H9 (cell line): ENCODE data around the gene CEP55. TPM values are rescaled to one million over a fixed set of nuclear protein-coding genes. Genes with fewer than 3 reads are reported as not detected.

ENCODE experiments used
- DNase-seq: peaks from one replicate; pipeline ENCODE4 v3.0.0-alpha.2; 2017
- H2AFZ ChIP-seq: one replicate; pipeline ENCODE4 v1.6.1; 2013; ENCODE audit warnings: mild to moderate bottlenecking, low read length, control low read depth, moderate library complexity
- H2AK5ac ChIP-seq: 2 replicates; pipeline ENCODE4 v1.6.1; 2013; ENCODE audit warnings: low read length, control low read depth, mixed read lengths; ENCODE audit not compliant: insufficient read length
- H2BK120ac ChIP-seq: one replicate; pipeline ENCODE4 v1.6.1; 2013; ENCODE audit warnings: low read depth, mild to moderate bottlenecking, low read length, control low read depth, inconsistent platforms; ENCODE audit not compliant: poor library complexity, severe bottlenecking
- H2BK12ac ChIP-seq: 2 replicates; pipeline ENCODE4 v1.6.1; 2013; ENCODE audit warnings: low read length, control low read depth, mixed read lengths, low read depth; ENCODE audit not compliant: insufficient read length
- H2BK15ac ChIP-seq: 2 replicates; pipeline ENCODE4 v1.6.1; 2013; ENCODE audit warnings: low read depth, low read length, control low read depth
- H2BK20ac ChIP-seq: one replicate; pipeline ENCODE4 v1.6.1; 2013; ENCODE audit warnings: low read depth, mild to moderate bottlenecking, low read length, control low read depth, inconsistent platforms; ENCODE audit not compliant: poor library complexity, severe bottlenecking
- H2BK5ac ChIP-seq: 2 replicates; pipeline ENCODE4 v1.6.1; 2013; ENCODE audit warnings: low read length, control low read depth, mixed read lengths; ENCODE audit not compliant: insufficient read length
- H3K14ac ChIP-seq: 2 replicates; pipeline ENCODE4 v1.6.1; 2013; ENCODE audit warnings: low read length, control low read depth; ENCODE audit not compliant: insufficient read depth
- H3K18ac ChIP-seq: 2 replicates; pipeline ENCODE4 v1.6.1; 2013; ENCODE audit warnings: low read depth, mild to moderate bottlenecking, mixed read lengths, low read length, control low read depth; ENCODE audit not compliant: insufficient read length
- H3K23ac ChIP-seq: 2 replicates; pipeline ENCODE4 v1.6.1; 2013; ENCODE audit warnings: low read length, control low read depth, mixed read lengths, low read depth; ENCODE audit not compliant: insufficient read length
- H3K23me2 ChIP-seq: 2 replicates; pipeline ENCODE4 v1.6.1; 2013; ENCODE audit warnings: low read depth, mild to moderate bottlenecking, mixed read lengths, low read length, control low read depth; ENCODE audit not compliant: insufficient read length, poor library complexity, severe bottlenecking
- H3K27ac ChIP-seq: 2 replicates; pipeline ENCODE4 v1.5.1; 2013; ENCODE audit warnings: low read length, control low read depth, mixed read lengths, low read depth; ENCODE audit not compliant: insufficient read length
- H3K27me3 ChIP-seq: 2 replicates; pipeline ENCODE4 v1.6.1; 2013; ENCODE audit warnings: low read length, control low read depth, inconsistent platforms; ENCODE audit not compliant: insufficient read depth
- H3K4ac ChIP-seq: 2 replicates; pipeline ENCODE4 v1.6.1; 2013; ENCODE audit warnings: low read depth, mild to moderate bottlenecking, control low read depth, inconsistent platforms, low read length, moderate library complexity
- H3K4me1 ChIP-seq: 2 replicates; pipeline ENCODE4 v1.6.1; 2013; ENCODE audit warnings: low read length, control low read depth, inconsistent platforms; ENCODE audit not compliant: insufficient read depth
- H3K4me2 ChIP-seq: 2 replicates; pipeline ENCODE4 v1.6.1; 2013; ENCODE audit warnings: low read length, control low read depth, mixed read lengths; ENCODE audit not compliant: insufficient read length, insufficient read depth
- H3K56ac ChIP-seq: 2 replicates; pipeline ENCODE4 v1.6.1; 2013; ENCODE audit warnings: low read depth, mild to moderate bottlenecking, mixed read lengths, low read length, control low read depth; ENCODE audit not compliant: insufficient read length
- H3K79me1 ChIP-seq: 2 replicates; pipeline ENCODE4 v1.6.1; 2013; ENCODE audit warnings: low read depth, mild to moderate bottlenecking, moderate library complexity, low read length, control low read depth, inconsistent platforms; ENCODE audit not compliant: insufficient read depth, poor library complexity, severe bottlenecking
- H3K79me2 ChIP-seq: 2 replicates; pipeline ENCODE4 v1.6.1; 2013; ENCODE audit warnings: low read length, control low read depth, inconsistent platforms; ENCODE audit not compliant: insufficient read depth
- H3K9ac ChIP-seq: 2 replicates; pipeline ENCODE4 v1.6.1; 2013; ENCODE audit warnings: low read length, control low read depth, mixed read lengths; ENCODE audit not compliant: insufficient read length; ENCODE audit errors: extremely low read depth
- H3K9me3 ChIP-seq: one replicate; pipeline ENCODE4 v1.6.1; 2013; ENCODE audit warnings: low read depth, low read length, inconsistent platforms; ENCODE audit not compliant: control insufficient read depth
- H3T11ph ChIP-seq: one replicate; pipeline ENCODE4 v1.6.1; 2013; ENCODE audit warnings: mild to moderate bottlenecking, low read length, control low read depth, inconsistent platforms
- H4K20me1 ChIP-seq: one replicate; pipeline ENCODE4 v1.6.1; 2013; ENCODE audit not compliant: control insufficient read depth, insufficient read length, insufficient read depth
- H4K5ac ChIP-seq: 2 replicates; pipeline ENCODE4 v1.6.1; 2013; ENCODE audit warnings: low read depth, mild to moderate bottlenecking, mixed read lengths, low read length, control low read depth; ENCODE audit not compliant: insufficient read length
- H4K8ac ChIP-seq: replicated peaks from 2 replicates; pipeline ENCODE4 v1.6.1; 2013; ENCODE audit warnings: low read length, control low read depth, mixed read lengths, low read depth; ENCODE audit not compliant: insufficient read length
- H4K91ac ChIP-seq: 2 replicates; pipeline ENCODE4 v1.6.1; 2013; ENCODE audit warnings: low read depth, mild to moderate bottlenecking, moderate library complexity, mixed read lengths, low read length, control low read depth; ENCODE audit not compliant: insufficient read length
- H3K27ac Mint-ChIP-seq, 3 experiments: 2 replicates in 2 of 3; 3 replicates in 1 of 3; pipeline ENCODE4 v1.8.0; 2020 to 2021; ENCODE audit warnings: mixed read lengths in 3 of 3, mild to moderate bottlenecking in 1 of 3, moderate library complexity in 1 of 3
- H3K27me3 Mint-ChIP-seq: 2 replicates; pipeline ENCODE4 v1.8.0; 2021; ENCODE audit warnings: low read depth, mild to moderate bottlenecking, moderate library complexity, mixed read lengths
- H3K36me3 Mint-ChIP-seq, 3 experiments: 2 replicates in 2 of 3; 3 replicates in 1 of 3; pipeline ENCODE4 v1.8.0; 2020 to 2021; ENCODE audit warnings: low read depth in 3 of 3, mixed read lengths in 3 of 3; ENCODE audit not compliant: insufficient read depth in 1 of 3
- H3K4me1 Mint-ChIP-seq, 2 experiments: 2 replicates each; pipeline ENCODE4 v1.8.0; 2020; ENCODE audit warnings: mixed read lengths in 2 of 2
- H3K4me3 Mint-ChIP-seq, 2 experiments: 2 replicates in 1 of 2; 3 replicates in 1 of 2; pipeline ENCODE4 v1.8.0; 2020 to 2021; ENCODE audit warnings: mild to moderate bottlenecking in 2 of 2, mixed read lengths in 2 of 2, moderate library complexity in 1 of 2
- H3K9me3 Mint-ChIP-seq, 2 experiments: 2 replicates in 1 of 2; 3 replicates in 1 of 2; pipeline ENCODE4 v1.8.0; 2020; ENCODE audit warnings: mild to moderate bottlenecking in 2 of 2, mixed read lengths in 2 of 2, moderate library complexity in 1 of 2
- WGBS: extraction: QIAGEN DNeasy Blood & Tissue Kit; methylation state at CpG from one replicate; pipeline ENCODE4 v1.1.7; 2013; ENCODE audit warnings: missing lambda C conversion rate, low lambda C conversion rate, mixed read lengths; ENCODE audit not compliant: insufficient read length; ENCODE audit errors: extremely low coverage; 5-methylcytosine and 5-hydroxymethylcytosine counted together
- total RNA-seq: library from RNA; stranded (reverse); gene quantifications from 2 replicates; pipeline ENCODE4 v1.2.1, GENCODE V29; 2021
- TF ChIP-seq, protein P1 (sequence below): fragments of 200-600 bp; sonication (generic); conservative IDR thresholded peaks from 3 replicates; pipeline ENCODE4 v1.8.0; 2021; ENCODE audit warnings: antibody characterized with exemption, mild to moderate bottlenecking

The CEP55 gene
- total RNA-seq, 1 experiment from 2014 or later = 17.8 TPM

DNA sequence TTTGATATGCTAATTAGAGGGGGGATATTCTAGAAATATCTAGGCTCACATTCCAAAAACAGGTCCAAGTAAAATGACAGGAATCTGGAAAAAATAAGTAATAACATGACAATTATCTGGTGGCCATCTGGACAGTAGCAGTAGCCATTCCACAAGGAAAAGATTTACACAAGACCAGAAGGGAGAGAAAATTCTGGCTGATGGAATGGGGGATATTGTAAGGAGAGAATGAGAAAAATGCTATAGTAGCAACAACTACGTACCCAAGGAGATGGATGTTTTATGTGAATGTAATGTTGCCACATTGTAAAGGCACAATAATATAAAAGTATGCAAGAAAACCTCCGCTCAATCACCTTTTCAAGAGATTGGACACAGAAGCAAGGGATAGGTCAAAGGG, 19.7 kb upstream of the CEP55 start:
- no peaks in the 10 kb centered on the region for H3K9me3 ChIP-seq
- no peaks in the 10 kb centered on the region for H3K23me2 ChIP-seq
- no peaks in the 10 kb centered on the region for H3K4me1 ChIP-seq
- no peaks in the 10 kb centered on the region for H3K79me2 ChIP-seq
- no peaks in the 10 kb centered on the region for H3K79me1 ChIP-seq
- no peak overlapping the region for H2BK20ac ChIP-seq
- no peak overlapping the region for H3T11ph ChIP-seq
- Mint-ChIP-seq H3K4me1 (peaks cover 16 to 18% of the 10 kb centered on the region in 2 experiments), H3K27ac (no peak overlapping the region), H3K27me3 (peaks cover 13% of the 10 kb centered on the region), H3K4me3 (no peak overlapping the region), H3K36me3 (no peaks in the 10 kb centered on the region), H3K9me3 (no peaks in the 10 kb centered on the region; a peak in 1 of 5 replicates)
- H3K9ac ChIP-seq = no peak overlapping the region
- H4K91ac ChIP-seq = no peak overlapping the region
- H3K27me3 ChIP-seq = no peaks in the 10 kb centered on the region
- no peak overlapping the region for H3K4me2 ChIP-seq
- TF ChIP-seq, protein P1, sequence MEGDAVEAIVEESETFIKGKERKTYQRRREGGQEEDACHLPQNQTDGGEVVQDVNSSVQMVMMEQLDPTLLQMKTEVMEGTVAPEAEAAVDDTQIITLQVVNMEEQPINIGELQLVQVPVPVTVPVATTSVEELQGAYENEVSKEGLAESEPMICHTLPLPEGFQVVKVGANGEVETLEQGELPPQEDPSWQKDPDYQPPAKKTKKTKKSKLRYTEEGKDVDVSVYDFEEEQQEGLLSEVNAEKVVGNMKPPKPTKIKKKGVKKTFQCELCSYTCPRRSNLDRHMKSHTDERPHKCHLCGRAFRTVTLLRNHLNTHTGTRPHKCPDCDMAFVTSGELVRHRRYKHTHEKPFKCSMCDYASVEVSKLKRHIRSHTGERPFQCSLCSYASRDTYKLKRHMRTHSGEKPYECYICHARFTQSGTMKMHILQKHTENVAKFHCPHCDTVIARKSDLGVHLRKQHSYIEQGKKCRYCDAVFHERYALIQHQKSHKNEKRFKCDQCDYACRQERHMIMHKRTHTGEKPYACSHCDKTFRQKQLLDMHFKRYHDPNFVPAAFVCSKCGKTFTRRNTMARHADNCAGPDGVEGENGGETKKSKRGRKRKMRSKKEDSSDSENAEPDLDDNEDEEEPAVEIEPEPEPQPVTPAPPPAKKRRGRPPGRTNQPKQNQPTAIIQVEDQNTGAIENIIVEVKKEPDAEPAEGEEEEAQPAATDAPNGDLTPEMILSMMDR = no peak
- no peak overlapping the region for H3K56ac ChIP-seq
- H2BK12ac ChIP-seq = no peak overlapping the region
- H3K14ac ChIP-seq = no peak overlapping the region
- no peak overlapping the region for H2AK5ac ChIP-seq
- H3K4ac ChIP-seq = no peak overlapping the region
- no peak overlapping the region for H3K18ac ChIP-seq
- no peak overlapping the region for H4K8ac ChIP-seq
- no peak overlapping the region for H2BK120ac ChIP-seq
- H3K27ac ChIP-seq = no peak overlapping the region
- no peak overlapping the region for H2BK5ac ChIP-seq
- H4K5ac ChIP-seq = no peak overlapping the region
- no peak overlapping the region for H2AFZ ChIP-seq
- no peak for DNase-seq
- no peak overlapping the region for H2BK15ac ChIP-seq
- WGBS = no CpG with 5 or more reads among the region's 2 CpGs
- no peak overlapping the region for H3K23ac ChIP-seq
- H4K20me1 ChIP-seq = no peaks in the 10 kb centered on the region
